Uterus (tissue), 2 donors: ENCODE data around the gene C11orf91.

Experiments used
- CTCF ChIP-seq, 4 experiments: fragments of 200-600 bp in 2 of 4; fragments of 450-650 bp in 2 of 4; sonication (generic) in 2 of 4; IDR thresholded peaks; one replicate each; pipeline ENCODE4 v1.5.1; 2016 to 2019; ENCODE audit warnings: antibody characterized with exemption in 4 of 4, mild to moderate bottlenecking in 2 of 4, moderate library complexity in 1 of 4
- POLR2A ChIP-seq, 2 donors: fragments of 450-650 bp; IDR thresholded peaks; one replicate each; pipeline ENCODE4 v1.6.1; 2016; ENCODE audit warnings: antibody characterized with exemption in 2 of 2, mild to moderate bottlenecking in 1 of 2, moderate library complexity in 1 of 2

GRCh38 chr11:33658195-33658900, 42.3 kb downstream of the C11orf91 start:
- TF ChIP-seq CTCF (IDR thresholded peaks at IDR 0.05) (no peak), POLR2A (IDR thresholded peaks at IDR 0.05) (no peak)
